NCI-H128 (cell line): ENCODE results near the gene QRFP.

Source experiments
- DNase-seq: peaks from one replicate; lab custom pipeline; 2025; ENCODE audit not compliant: unreplicated experiment; lab: John Stamatoyannopoulos, UW

QRFP gene

DNA sequence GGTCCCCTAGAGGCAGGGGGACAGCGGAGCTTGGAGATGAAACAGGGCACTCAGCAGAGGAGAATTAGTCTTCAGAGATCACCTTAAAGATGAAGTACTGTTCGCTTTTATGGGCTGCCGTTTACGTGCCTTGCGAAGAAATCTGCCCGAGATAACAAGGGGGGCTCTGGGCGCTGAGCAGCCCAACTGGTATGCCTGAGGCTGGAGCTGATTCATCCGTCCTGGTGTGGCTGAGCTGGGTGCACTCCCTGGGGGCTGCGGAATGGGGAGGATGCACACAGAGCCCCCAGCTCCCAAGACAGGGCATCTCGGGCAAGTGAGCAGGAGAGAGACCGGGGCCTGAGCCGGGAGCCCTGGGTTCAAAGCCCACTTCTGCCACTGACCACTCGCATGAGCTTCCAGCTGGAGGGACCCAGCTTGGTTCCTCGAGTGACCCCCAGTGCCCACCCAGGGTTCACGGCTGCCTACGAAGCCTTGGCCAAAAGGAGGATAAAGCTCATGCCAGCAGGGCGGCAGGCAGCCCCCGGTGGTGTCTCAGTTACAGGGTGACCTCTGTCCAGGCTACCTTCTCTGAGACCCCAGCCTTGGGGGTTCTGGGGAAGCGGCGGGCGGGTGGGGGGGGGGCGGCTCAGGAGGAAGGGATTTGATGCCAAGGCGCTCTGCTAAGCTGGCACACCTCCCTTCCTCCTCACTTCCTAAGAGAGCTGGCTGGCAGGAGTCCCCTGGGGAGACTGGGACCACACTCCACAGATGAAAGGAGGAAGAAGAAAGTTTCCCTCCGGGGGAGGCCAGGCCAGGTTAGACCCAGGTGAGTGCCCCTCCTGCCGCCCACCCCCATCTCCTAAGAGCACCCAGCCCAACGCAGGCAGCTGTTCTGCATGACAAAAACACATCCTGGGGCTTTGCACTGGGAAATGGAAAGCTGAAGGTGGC lies 36.8 kb upstream of the QRFP start:
- DNase-seq = no peak

DNA sequence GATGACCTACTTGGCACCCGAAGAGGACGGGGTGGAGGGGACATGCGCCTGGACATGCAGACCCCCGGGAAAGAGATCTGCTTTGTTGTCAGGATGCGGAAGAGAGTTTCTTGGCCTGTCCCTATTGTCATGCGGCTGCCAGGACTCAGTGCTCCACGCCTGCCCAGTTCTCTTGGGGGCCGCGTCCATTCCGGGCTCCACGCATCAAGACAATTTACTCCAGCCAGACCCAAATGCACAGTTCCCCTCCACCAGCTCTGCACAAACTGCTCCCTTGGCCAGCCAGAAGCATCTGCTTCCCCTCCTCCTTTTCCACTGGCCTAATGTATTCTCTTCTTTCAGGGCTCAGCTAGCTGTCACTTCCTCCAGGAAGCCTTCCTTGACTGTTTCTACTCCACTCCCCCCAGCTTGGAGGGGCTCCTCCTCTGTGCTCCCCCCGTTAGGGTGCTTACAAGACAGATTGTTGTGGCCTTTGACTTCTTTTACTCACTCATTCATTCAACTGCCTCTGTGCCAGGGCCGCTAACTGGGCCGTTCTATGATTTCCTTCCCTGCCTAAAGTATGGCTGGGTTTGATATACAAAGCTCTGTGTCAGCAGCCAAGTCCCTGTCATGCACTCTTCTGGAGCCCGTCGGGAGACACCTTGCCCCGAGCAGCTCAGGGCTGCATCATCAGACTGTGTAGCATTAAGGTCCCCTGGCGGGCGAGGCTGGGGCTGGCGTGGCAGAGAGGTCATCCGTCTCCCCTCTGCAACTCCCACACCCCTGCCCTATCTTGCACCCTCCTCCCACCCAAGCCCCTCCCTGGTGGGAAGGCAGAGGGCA lies 35.9 kb upstream of the QRFP start:
- DNase-seq = no peak

DNA sequence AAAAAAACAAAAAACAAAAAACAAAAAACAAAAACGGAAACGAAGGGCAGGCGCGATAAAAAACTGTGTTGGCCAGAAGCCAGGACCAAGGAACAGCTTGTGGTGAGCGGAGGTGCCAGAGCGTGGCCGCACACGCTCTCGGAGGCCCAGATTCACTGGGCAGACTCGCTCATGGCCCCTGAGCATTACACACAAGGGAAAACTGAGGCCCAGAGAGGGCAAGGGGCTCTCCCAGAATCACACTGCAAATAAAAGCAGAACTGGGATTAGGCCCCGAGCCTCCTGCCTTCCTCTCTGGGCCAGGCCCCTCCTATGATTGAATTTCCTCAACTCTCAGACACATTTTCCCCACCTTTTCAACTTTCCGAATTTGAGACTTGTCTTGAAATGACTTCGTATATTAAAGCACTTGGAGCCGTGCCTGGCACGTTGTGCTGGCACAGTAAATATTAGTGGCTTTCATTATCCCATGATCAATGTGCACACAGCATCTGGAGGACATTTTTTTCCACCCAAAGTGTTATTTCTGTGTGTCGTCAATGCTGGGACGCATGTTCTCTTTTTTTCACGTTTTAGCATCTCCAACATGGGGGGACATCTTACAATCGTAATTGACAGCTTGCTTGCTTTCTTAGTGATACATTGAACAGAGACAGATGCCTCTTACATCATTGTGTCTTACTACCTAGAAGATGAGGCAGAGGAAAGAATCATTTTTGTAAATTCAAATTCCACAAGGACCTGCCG lies 35.1 kb upstream of the QRFP start:
- DNase-seq = no peak

DNA sequence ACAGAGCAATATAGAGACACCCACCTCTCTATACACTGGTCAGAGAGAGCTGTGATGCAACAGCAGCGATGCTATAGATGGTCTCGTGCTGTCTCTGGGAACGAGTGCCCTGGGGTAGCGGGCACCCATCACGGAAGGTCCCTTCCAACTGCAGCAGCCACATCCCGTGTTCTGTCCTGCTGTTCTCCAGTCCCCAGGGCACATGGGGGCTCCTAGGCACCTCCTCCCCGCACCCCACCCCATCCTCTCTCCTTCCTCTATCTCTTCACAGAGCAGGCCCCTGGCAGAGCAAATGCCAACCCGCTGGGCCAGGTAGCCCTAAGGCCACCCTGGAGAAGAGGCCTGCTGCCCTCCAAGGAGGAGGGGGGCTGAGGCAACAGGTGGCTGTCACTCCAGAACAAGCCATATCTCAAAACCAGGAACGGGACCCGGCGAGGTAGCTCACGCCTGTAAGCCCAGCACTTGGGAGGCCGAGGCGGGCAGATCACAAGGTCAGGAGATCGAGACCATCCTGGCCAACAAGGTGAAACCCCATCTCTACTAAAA lies 34.3 kb upstream of the QRFP start:
- no peak for DNase-seq

DNA sequence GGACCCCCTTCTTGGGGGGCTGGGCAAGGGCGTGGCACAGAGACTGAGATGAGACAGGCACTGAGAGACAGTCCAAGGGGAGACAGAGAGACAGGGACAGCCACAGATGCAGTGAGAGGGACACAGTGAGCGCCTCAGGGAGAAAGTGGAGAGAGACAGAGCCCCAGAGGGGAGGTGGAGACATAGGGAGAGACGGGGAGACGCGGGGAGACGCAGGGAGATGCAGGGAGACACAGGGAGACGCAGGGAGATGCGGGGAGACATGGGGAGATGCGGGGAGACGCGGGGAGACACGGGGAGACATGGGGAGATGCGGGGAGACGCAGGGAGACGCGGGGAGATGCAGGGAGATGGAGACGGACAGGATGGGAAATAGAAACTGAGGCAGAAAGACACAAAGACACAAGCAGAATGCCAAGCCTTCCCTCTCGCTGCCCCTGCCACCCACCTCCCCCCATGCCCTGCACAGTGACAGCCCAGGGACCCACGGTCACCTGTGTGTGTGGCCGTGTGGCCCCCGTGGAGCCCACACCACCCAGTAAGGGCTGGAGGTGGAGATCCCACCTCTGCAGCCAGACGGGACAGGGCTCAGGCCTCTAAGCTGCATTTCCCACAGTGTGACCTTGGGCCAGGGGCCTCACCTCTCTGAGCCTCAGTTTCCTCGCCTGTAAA lies 33.7 kb upstream of the QRFP start:
- DNase-seq = no peak

DNA sequence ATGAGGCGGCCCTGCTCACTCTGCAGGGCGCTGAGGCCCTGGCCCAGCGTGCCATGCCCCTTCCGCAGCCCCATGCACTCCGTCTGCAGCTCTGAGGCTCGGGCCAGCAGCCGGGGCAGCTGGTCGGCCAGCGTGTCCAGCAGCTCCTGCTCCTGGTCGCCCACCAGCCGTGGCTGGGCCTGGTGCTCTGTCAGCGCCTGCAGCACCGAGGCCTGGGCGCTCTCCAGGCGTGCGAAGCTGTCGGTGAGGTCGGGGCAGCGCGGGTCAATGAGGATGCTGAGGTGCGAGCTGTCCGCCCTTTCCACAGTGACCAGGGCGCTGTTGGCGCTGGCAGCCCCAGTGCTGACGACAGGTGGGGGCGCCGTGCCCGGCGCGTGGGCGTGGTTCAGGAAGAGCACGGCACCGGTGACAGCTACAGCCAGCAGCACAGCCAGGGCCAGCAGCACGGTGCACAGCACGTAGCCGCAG lies 33.0 kb upstream of the QRFP start:
- no peak for DNase-seq

DNA sequence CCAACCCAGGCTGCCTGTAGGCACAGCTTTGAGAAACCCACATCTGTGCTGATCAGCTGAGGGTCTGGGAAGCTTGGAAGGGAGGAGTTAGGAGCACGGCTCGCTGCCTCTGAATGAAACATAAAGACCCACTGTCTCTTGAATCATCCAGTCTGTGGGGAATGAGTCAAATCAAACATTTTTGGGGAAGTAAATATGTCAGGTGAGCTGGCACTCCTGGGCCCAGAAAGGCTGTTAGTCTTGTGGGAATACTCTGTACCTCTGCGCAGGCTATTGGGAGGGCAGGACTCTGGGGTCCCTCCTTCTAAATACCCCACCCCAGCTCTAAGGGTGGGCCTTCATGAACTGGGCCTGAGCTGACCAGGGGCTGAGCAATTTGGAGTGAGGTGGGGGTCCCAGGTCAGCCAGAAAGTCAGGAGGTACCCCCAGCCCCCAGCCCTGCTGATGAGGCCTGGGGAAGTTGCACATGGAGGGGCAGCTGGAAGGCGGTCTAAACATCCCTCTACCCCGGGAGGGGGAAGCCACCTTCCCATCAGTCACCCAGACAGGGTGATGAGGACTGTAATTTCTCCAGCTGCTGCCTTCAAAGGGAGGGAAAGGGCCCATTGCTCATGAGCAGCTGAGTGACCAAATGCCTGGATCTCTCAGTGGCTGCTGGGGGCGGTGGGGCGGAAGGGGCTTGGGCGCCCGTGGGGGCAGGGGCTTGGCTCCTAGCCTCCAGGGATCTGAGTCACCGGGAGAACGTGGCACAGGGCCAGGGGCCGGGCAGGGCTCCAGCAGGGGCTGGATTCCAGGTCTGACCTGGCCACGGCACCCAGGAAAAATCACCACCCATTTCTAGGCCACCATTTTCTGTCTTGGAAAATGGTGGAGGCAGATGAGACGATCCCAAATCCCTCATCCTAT lies 31.6 kb upstream of the QRFP start:
- no peak for DNase-seq

DNA sequence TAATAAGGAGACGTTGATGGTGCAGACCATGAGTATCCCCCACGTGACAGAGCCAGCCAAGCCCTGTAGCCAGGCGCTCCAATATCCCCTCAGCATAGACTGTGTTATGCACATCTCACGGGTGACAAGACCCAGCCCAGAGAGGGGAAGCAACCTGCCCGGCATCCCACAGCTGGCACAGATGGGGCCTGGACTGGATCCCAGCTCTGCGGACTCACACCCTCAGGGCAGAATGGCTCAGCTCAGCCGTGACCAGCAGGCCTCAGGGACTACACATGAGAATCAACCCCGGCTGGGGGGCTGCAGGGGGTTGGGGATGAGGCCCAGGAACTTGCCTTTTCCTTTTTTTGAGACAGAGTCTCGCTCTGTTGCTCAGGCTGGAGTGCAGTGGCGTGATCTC lies 30.7 kb upstream of the QRFP start:
- DNase-seq = no peak

DNA sequence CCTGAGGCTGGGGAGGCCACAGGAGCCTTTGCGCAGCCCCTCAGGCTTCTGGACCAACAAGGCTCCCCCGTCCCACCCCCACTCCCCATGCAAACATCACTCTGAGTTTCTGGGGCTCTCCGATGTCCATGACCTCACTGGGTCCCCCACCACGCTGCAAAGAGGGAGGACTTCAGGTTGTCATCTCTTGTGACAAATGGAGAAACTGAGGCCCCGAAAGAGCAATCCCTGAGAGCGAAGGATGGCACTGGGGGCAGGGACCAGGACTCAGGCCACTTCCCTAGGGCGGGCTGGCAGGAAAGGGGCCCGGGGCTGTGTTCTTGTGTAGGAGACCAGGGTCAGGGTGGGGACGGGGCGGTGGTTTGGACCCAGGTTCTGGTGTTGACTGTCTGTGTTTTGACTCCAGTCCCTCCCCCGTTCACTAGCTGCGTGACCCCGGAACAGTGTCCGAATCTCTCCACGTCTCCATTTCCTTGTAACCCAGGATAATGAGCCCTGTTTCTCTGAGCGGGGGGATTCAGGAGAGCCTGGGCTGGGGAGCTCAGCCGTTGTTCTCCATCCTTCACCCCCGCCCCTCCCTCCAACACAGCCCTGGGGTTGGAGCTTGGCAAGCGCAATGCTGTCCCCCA lies 28.6 kb upstream of the QRFP start:
- no peak for DNase-seq

DNA sequence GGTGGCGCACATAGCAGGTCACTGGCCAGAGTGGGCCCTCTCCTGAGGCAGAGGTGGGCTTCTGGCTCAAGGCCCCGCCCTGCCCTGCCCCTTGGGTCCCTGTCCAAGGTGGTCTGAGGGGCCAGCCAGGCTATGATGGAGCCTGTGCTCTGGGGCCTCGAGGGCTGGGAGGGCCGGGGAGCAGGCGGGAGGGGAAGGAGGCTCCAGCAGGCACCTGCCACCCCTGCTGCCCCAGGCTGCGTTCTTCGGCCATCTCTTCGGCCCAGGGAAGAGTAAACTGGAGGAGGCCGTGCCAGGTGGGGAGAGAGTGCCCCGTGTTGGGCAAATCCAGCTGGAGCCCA lies 27.8 kb upstream of the QRFP start:
- DNase-seq = no peak

DNA sequence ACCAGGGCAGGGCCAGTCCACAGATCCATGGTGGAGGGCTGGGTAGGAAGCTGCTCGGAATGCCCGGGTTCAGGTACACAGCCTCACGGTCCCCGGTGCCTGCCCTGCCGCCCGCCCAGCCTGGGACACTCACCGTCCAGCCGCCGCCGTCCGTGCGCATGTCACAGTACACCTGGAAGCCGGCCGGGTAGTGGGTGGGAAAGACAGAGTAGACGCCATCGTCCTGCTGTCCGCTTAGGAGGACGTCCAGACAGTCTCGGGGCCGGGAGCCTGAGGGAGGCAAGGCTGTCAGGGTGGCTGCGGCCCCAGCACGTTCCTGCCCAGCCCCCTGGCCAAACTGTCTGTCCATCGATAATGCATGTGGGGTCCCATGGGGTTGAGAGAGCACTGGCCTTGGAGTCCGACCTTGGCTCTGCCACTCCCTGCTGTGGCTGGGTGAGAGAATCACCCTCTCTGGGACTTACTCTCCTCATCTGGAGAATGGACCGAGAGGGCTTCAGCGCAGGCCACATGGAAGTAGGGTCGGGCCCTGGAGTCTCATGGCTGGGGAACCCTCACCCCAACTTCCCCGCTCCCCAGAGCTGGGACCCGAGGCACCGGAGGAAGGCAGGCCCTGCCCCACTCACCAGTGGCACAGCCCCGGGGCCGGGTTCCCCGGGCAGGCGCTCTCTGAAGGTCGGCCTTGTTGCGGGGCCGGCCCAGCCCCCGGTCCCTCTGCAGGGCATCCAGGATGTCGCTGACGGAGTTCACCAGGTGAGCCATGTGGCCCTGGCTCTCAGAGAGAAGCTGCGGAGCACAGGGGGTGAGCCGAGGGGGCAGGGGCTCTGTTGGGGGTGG lies 27.2 kb upstream of the QRFP start:
- no peak for DNase-seq

DNA sequence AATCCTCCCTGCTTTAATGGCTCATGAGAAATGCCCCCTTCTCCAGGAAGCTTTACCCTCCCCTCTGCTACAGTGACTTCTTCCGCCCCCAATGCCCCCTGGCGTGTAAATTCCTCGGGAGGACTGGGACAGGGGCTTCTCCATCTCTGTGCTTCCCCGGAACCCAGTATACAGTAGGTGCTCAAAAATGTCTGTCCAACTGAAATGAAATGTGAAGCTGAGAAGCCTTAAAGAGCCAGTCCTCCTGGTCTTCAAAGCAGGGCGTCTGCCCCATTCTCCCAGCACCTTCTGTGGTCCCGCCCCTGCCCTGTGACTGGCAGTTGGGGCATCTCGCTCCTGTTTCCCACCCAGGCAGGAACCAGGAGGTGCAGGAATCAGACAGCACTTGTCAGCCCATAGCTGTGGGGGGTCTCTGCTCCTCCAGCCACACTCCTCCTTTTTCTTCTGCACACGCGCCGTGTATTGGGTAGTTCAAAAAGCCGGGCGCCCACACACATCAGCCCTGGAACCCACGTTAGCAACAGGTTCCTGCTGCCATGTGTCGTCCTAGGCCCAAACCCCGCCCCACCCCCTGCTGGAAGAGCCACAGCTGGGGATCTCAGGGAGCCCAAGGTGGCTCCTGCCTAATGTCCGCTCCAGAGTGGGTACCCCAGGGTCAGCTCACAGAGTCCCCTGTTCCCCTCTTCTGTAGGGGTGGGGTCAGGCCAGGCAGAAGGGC lies 26.4 kb upstream of the QRFP start:
- DNase-seq = no peak

DNA sequence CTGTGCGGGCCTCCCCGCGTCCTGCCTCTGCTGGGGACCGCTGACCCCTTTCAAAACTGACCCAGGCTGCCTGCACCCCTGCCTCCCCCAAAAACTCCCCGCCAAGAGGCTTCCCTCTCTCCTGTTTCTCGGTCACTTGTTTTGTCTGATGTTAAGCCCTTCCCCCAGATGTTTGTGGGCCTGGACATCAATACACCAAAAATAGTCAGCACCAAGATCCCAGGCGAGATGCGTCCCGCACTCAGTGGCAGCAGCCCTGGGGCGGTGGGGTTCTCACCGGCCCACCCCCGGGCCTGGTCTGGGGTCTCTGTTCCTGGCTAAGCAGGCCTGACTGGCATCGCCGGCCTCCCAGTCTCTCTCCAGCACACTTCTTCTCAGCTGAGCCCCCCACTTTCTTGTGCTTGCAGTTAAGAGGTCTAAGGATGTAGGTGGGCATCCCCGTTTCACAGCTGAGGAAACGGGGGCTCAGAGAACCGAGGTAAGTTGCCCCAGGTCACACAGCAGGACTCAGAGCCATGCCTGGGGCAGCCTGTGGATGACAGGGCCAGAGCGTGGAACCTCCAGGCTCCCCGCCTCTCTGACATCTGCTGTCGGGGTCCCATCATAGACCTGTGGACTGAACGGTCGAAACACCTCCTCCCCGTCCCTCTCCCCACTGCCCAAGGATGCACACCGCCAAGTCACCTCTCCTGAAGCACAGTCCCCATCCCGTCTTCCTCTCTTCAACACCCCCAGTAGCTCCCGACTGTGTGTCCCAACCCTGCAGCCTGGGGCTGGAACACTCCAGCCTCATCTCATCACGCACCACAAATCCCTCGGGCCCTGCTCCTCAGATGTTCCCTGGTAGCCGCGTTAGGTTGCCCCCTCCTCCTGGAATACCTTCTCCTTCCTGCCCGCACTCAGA lies 25.6 kb upstream of the QRFP start:
- DNase-seq = no peak

DNA sequence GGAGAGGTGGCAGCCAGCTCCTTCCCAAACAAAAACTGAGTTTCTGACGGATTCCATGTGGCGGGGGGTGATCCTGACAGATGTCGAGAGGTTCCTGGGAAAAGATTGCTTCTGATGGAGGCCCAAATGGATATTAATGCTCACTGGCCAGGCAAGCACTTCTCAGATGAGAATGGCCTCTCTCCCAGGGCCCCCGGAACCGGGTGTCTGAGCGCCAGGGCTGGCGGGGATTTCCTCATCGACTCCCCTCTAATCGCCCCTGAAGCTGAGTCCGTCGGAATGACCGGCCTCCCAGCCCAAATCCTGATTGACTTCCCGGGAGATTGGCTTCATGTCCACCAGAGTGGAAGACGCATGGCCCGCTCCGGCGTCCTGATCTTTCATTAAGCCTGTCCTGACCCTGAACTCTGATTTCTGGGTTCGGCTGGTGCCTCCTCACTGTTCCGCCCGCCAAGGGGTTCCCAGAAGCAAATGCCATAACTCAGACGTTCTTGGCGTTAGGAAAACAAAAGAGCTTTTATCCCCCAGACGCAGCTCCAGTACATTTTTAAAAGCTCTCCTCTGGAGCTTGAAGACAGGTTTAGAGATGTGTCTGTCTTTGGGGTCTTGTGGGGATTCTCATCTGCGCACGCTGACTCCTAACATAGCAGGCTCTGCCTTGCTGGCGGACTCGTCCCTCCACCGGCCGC lies 24.8 kb upstream of the QRFP start:
- DNase-seq = no peak

DNA sequence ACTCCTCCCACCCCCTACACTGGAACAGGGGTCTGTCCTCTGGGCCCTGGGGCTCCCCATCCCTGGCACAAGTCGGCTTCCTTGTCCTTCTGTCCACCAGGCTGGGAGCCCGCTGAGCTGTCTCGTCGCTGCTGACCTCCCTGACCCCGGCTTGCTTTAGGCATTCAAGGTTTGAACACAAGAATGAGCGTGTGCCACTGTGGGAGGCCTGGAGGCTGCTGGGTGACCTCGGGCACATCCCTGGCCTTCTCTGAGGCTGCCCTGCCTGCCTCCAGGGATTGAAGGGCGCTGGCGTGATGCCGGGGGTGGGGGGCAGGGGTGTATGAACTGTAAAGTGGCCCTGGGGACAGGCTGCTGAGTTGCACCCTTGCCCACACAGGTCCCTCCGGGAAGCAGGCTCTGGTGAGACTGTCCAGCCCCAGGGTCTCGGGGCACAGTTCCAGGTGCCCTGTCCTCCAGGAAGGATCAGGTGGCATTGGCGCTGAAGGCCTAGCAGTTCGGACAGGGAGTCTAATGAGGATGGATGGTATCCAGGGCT lies 24.2 kb upstream of the QRFP start:
- DNase-seq = no peak

DNA sequence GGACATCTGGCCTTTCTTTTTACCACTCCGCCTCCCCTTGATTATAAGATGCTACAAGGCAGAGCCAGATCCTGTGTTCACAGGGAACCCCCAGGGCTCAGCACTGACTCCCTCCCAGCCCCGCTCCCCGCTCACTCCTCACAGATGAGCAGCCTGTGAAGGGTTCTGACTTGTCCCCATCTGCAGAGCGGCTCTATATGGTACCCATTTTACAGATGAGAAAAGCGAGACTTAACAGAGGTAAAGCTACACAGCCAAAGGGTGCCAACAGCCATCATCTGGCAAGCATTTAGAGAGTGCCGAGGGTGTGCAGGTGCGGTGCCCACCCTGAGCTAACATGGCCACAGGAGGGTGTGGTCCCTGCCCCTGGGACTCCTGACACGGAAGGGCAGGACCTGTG lies 23.6 kb upstream of the QRFP start:
- no peak for DNase-seq
